H1 (cell line): ENCODE data around the gene SERPINB6. TPM values are rescaled to one million over a fixed set of nuclear protein-coding genes. Genes with fewer than 3 reads are reported as not detected.

ENCODE experiments used
- HDAC6 ChIP-seq: IDR thresholded peaks from one replicate; pipeline ENCODE4 v1.7.1; 2012; ENCODE audit warnings: low read depth, mild to moderate bottlenecking, inconsistent platforms, low read length, moderate library complexity
- SRF ChIP-seq: IDR thresholded peaks from 2 replicates; pipeline ENCODE4 v1.6.1; 2011; ENCODE audit warnings: mild to moderate bottlenecking, low read depth, low read length, moderate library complexity
- polyA plus RNA-seq, 7 experiments: library from polyadenylated mRNA; depleted of rRNA in 3 of 7; stranded (reverse) in 5 of 7; unstranded in 2 of 7; fragments of >200 nt in 5 of 7; fragments of 200-250 nt in 2 of 7; gene quantifications; 1 replicate in 5 of 7; 2 replicates in 1 of 7; 4 replicates in 1 of 7; pipeline versions ENCODE4 v1.2.1 to v1.2.3, GENCODE V29; 2011 to 2013; ENCODE audit warnings: missing spikeins in 2 of 7, mixed read lengths in 2 of 7
- total RNA-seq: library from RNA; stranded (reverse); fragmentation: NEBNext Ultra II Directional; extraction: Animal tissue kit (Norgen Biotek cat#: 25700); gene quantifications from 2 replicates; pipeline ENCODE4 v1.2.1, GENCODE V29; 2021

SERPINB6 gene
- total and polyA plus RNA-seq, 2 of the 8 experiments (the other 6 are each of a cell fraction or from before 2014, with no cell fraction given), result 27.2 to 29.4 TPM

- TF ChIP-seq HDAC6 (no peak), SRF (no peak)
- TF ChIP-seq, all 59 proteins: peak for 0
Measured at GRCh38 chr6:3016473-3017280, 45.3 kb upstream of the SERPINB6 start (continued).
